Activated CD8-positive, alpha-beta memory T cell treated with anti-CD3 and anti-CD28 coated beads, Interleukin-2, amount 50 U/mL, for 4 hours (primary cell): ENCODE measurements around the gene RRP15.
A peak's percentile ranks its signal among the peaks of the same experiment; 100 is the strongest.

Source experiments
- DNase-seq: peaks from one replicate; pipeline ENCODE4 v3.0.0-alpha.2; 2020

Gene RRP15

DNA sequence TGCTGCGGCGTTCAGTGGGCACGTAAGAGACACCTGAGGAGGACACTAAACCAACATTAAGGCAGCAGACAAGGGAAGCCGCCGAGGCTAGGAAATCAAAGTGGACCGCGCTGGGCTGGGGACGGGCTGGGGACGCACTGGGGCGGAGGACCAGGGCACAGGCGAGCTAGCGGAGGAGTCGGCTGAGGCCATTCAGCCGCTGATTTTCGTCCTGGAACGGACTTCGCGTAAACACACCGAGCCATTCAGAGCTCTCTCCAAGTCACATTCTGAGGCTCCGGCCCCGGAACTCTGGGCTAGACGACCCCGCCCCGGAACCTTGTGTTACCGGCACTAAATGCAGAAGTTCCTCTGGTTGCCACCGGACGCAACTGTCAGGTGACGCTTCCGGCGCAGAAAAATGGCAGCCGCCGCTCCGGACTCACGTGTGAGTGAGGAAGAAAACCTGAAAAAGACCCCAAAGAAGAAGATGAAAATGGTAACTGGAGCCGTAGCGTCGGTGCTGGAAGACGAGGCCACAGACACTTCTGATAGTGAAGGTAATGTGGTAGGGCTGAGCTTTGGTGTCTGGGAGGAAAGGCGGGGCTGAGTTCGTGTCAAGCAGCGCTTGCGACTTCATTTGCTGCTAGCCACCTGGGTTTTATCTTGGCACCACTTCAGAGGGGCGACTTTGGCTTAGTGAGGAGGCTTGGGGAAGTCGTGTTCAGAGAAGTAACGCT, at the start of gene RRP15:
RRP15 (plus strand) TSS at position 377 of the 719 bp plus-strand sequence; CDS start at position 401, 24 bp downstream.
- peak; percentile 85 for DNase-seq

DNA sequence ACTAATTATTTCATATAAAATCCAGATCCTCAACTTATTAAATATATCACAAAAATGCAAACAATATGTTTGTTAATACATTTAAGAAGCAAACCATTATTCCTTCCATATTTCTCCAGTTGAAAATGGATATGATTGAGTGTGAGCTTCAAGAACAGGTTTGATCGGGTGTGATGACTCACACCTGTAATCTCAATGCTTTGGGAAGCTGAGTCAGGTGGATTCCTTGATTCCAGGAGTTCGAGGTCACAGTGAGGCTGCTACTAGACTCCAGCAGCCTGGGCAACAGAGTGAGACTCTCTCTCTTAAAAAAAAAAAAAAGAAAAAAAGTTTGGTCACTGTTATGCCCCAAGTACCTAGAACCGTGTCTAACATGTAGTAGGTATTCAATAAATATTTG, 42.9 kb upstream of the RRP15 start:
- DNase-seq: no peak

- DNase-seq: no peak
Observed at GRCh38 chr1:218247339-218247738, 37.8 kb upstream of the RRP15 start.

DNA sequence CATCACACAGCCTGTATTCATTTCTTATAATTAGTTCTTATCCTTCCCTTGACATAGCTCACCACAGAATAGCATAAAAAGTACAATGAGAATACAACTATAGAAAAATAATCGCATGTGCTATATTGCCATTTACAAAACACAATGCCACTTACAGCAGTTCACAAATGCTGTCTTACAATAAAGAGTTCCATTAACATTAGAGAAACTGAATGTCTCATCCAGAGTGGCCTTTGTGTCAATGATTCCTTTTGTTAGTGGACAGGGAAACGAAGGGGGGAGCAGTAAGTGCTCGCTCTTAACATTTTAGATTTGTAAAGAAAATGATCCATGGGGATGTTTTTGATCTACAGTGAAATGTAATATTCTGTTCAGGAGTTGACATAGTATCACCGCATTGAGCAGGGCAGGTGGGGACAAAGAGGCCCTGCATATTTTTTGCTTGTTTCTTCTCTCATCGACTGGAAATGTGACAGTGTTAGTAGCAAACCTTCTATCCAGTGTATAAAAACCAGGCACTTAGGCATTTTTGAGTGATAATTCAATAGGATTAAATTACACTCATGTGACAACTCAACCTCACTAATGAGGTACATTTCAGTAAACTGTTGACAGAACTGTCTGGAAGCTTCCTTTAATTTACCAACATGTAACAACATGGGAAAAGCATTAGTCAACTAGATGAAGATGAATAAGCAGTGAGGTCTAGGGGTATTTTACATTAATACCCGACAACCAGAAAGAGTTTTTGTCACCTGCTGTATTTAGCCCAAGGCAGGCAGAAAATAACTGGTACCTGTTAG, 35.6 kb upstream of the RRP15 start:
- DNase-seq: no peak

DNA sequence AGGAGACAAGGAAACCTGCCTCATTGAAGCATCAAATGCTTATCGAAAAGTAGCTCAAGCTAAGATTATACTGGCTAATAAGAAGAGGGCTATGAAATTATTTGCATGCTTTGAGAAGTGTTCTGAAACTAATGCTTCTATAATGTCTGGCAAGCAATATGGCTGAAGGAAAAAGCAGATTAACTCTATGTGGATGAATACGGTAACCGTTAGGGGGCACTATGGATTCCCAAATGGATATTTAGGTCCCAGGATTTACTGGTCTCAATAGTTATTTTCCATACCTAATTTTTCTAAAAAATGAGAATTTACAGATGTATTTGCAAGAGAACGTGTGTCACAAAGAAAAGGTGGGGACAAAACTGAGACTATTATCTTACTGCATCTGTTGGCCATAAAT, 34.6 kb upstream of the RRP15 start:
- DNase-seq: no peak

- DNase-seq: no peak
Observed at GRCh38 chr1:218254296-218254946, 30.7 kb upstream of the RRP15 start.

- DNase-seq: no peak
Observed at GRCh38 chr1:218255090-218255489, 30.0 kb upstream of the RRP15 start.

DNA sequence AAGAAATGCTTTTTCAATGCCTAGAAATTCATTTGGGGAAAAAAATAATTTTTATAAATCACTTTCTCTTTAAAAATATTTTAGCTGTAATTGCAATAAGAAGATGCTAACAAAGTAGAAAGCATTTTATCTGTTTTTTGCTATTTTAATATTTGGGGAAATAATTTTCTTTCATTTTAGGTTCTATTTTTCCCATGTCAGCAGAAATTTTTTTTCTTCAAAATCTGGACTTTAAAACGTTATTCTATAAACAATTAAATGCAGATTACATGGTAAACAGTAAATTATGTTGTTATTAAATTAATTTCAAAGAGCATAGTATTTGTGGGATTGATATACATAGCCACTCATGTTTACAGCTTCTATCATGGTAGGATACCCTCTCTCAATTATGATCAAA, 27.7 kb upstream of the RRP15 start:
- DNase-seq: no peak

DNA sequence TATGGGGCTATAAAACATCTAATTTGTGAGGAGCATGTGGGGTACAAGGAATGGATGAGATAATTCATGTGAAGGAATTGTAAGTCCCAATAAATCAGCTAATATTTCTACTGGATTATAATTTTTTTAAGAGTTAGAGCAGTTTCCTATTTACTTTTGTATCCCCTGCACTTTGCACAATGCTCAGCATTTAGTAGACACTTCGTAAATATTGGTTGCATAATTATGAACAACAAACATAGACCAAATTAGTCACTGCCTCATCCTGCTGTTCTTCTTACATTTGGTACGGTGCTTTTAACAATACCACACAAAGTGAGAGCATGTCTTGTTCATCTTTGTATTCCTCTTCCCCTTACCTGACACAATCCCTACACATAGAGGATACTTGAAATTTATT, 27.1 kb upstream of the RRP15 start:
- no peak for DNase-seq

DNA sequence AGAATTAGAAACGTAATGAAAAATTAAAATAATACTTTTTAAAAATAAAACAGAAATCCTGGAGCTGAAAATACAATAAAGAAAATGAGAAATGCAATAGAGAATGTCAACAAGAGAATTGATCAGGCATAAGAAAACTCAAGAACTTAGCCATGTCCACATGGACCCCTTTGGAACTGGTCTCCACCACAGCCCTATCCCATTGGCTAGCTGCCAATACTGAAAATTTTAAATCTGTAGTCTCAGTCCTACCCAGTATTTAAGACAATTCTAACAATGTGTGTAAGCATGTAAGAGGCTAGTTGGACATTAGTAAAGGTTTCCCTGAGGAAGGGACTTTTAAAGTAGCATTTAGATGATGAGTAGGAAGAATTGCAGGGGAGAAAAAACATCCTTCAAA, 25.8 kb upstream of the RRP15 start:
- DNase-seq: no peak

- no peak for DNase-seq
Observed at GRCh38 chr1:218259800-218260199, 25.3 kb upstream of the RRP15 start.

GRCh38 chr1:218262259-218262658, 22.8 kb upstream of the RRP15 start:
- no peak for DNase-seq

DNA sequence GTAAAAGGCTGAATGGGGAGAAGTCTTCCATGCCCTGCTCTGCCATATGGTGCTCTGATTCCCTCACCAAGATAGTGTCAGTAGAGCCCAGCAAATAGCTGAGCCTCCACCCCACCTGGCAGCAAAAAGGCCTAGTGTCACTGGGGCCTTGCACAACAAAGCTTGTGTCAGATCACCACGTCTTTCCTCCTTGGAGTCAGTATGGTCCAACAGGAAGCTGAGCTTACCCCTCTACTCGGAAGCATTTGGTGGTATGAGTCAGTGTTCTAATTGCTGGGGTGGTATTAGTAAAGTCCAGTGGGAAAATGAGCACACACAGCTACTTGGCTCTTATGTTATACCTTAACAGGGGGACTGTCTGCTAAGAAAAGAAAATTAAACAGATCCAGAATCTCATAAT, 18.7 kb upstream of the RRP15 start:
- DNase-seq: no peak

GRCh38 chr1:218272366-218272765, 12.7 kb upstream of the RRP15 start:
- no peak for DNase-seq

- no peak for DNase-seq
Observed at GRCh38 chr1:218273762-218274479, 11.2 kb upstream of the RRP15 start.

DNA sequence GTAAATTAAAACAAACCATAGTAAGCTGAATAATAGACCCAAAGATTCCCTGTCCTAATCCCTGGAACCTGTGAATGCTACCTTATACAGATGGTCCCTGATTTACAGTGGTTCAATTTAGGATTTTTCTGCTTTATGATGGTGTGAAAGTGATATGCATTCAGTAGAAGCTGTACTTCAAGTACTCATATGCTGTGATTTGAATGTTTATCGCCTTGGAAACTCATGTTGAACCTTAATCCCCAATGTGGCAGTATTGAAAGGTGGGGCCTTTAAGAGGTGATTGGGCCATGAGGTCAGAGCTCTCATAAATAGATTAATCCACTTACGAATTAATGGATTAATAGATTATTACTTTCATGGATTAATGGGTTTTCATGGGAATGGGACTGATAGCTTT, 10.6 kb upstream of the RRP15 start:
- no peak for DNase-seq

DNA sequence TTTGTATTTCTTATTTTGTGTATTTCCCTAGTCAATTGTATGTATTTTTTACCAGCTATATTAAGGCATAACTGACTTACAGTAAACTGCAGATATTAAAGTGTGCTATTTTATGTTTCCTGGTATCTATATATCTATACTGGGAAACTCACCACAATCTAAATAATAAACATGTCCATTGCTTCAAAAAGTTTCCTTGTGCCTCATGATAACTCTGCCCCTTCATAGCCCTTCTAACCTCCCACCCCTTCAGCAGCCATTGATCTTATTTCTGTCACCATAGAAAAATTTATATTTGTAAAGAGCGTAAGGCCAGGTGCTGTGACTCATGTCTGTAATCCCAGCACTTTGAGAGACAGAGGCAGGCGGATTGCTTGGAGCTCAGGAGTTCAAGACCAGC, 9.3 kb upstream of the RRP15 start:
- DNase-seq: no peak

DNA sequence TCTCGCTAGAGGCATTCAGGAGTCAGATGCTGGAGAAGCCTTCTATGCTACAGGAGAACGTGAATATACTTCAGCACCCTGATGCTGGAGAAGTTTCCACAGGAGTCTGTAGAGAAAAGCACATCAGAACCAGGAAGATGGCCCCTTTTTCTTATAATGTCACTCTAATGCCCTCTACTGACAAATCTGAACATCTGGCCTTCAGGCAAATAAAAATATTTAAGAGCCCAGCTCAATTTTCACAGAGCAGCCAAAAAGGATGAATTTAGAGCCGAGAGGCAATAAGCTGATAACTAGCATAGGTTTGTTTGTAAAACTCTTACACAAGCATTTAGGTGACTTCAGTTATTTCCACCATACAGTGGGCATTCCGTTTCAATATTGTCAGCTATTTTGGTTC, 3.8 kb upstream of the RRP15 start:
- no peak for DNase-seq

- no peak for DNase-seq
Observed at GRCh38 chr1:218284377-218284916, 646 bp upstream of the RRP15 start.

- DNase-seq: no peak
Observed at GRCh38 chr1:218292515-218292914, 7.4 kb downstream of the RRP15 start.

DNA sequence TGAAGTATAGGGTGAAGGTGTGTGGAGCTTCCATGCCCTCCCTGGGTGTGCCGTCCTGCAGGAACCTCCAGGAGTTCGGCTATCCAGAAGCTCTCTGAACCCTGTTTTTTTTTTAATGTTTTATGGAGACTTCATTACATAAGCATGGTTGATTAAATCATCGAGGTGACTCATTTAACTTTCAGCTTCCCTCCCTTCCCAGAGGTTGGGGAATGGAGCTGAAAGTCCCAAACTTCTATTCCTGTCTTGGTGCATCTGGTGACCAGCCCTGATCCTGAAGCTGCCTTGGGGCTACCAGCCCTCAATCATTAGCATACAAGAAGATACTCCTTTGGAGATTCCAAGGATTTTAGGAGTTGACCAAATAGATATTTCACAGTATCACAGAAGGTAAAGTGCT, 9.5 kb downstream of the RRP15 start:
- no peak for DNase-seq

- no peak for DNase-seq
Observed at GRCh38 chr1:218296162-218296561, 11.1 kb downstream of the RRP15 start.

DNA sequence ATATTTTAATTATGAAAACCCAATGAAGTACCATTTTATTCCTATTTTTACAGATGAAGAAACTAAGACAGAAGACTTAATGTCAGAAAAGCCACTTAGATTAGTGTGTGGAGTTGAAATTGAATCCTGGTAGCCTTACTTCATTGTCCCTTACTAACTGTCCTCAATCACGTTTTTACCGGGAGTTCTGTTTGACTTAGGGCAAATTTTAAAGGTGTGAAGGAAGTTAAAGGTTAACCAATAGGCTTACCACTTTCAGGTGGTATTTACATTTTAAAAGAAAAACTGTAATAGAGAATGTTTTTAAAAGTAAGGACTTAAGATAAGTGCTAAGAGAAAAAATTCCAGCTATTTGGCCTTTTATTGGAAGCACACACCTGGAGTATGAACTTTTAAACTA, 12.4 kb downstream of the RRP15 start:
- no peak for DNase-seq
